ENCODE results near the gene NFIC. TPM values are rescaled to one million over a fixed set of nuclear protein-coding genes. Genes with fewer than 3 reads are reported as not detected.
"Not testable (repeated sequence)": the region's sequence is repeated elsewhere in the genome, so short reads cannot be mapped to it uniquely, and the experiment has no call there.

NFIC gene
- polyA plus RNA-seq, 3 donors from 2014 or later = 2.8 to 13.3 TPM; not detected in 1

DNA sequence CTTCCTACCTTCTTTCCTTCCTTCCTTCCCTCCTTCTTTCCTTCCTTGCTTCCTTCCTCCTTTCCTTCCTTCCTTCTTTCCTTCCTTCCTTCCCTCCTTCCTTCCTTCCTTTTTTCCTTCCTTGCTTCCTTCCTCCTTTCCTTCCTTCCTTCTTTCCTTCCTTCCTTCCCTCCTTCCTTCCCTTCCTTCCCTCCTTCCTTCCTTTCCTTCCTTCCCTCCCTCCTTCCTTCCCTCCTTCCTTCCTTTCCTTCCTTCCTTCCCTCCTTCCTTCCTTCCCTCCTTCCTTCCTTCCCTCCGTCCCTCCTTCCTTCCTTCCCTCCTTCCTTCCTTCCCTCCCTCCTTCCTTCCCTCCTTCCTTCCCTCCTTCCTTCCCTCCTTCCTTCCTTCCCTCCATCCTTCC, 34.2 kb upstream of the NFIC start:
- not testable (repeated sequence) for H3K27ac Mint-ChIP-seq; H3K9me3 Mint-ChIP-seq; DNase-seq; H3K36me3 Mint-ChIP-seq; H3K4me1 Mint-ChIP-seq; H3K4me3 Mint-ChIP-seq; H3K27me3 Mint-ChIP-seq (ENCODE audit: low read depth in 3 of 3)

DNA sequence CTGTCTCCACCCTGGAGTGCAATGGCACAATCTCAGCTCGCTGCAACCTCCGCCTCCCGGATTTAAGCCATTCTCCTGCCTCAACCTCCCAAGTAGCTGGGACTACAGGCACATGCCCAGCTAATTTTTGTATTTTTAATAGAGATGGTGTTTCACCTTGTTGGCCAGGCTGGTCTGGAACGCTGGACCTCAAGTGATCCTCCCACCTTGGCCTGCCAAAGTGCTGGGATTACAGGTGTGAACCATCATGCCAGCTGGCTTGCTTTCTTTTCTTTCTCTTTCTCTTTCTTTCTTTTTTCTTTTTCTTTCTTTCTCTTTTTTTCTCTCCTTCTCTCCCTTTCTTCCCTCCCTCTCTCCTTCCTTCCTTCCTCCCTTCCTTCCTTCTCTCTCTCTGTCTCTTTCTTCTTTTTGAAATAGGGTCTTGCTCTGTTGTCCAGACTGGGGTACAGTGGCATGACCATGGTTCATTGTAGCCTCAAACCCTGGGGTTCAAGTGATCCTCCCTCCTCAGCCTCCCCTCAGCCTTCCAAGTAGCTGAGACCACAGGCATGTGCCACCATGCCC, 33.3 kb upstream of the NFIC start:
- Mint-ChIP-seq H3K4me1 (no peaks in the 10 kb centered on the region), H3K4me3 (no peak overlapping the region), H3K36me3 (no peaks in the 10 kb centered on the region), H3K27ac (peak overlapping the region in 1 of 6 donors; percentile 35), H3K27me3 (ENCODE audit: low read depth in 3 of 3) (peaks cover 0 to 3% (median 3%) of the 10 kb centered on the region in 3 donors), H3K9me3 (no peaks in the 10 kb centered on the region)
- DNase-seq = no peak

GRCh38 chr19:3333662-3334061, 32.7 kb upstream of the NFIC start:
- H3K4me3 Mint-ChIP-seq = no peak overlapping the region
- no peaks in the 10 kb centered on the region for H3K9me3 Mint-ChIP-seq
- no peak overlapping the region for H3K27ac Mint-ChIP-seq
- peaks cover 0 to 3% (median 3%) of the 10 kb centered on the region in 3 donors for H3K27me3 Mint-ChIP-seq (ENCODE audit: low read depth in 3 of 3)
- no peaks in the 10 kb centered on the region for H3K36me3 Mint-ChIP-seq
- H3K4me1 Mint-ChIP-seq = peaks cover 0 to 4% of the 10 kb centered on the region in 2 donors
- DNase-seq = no peak

- H3K36me3 Mint-ChIP-seq, H3K27ac Mint-ChIP-seq: not testable (repeated sequence)
Measured at GRCh38 chr19:3334749-3335430, 31.5 kb upstream of the NFIC start.

DNA sequence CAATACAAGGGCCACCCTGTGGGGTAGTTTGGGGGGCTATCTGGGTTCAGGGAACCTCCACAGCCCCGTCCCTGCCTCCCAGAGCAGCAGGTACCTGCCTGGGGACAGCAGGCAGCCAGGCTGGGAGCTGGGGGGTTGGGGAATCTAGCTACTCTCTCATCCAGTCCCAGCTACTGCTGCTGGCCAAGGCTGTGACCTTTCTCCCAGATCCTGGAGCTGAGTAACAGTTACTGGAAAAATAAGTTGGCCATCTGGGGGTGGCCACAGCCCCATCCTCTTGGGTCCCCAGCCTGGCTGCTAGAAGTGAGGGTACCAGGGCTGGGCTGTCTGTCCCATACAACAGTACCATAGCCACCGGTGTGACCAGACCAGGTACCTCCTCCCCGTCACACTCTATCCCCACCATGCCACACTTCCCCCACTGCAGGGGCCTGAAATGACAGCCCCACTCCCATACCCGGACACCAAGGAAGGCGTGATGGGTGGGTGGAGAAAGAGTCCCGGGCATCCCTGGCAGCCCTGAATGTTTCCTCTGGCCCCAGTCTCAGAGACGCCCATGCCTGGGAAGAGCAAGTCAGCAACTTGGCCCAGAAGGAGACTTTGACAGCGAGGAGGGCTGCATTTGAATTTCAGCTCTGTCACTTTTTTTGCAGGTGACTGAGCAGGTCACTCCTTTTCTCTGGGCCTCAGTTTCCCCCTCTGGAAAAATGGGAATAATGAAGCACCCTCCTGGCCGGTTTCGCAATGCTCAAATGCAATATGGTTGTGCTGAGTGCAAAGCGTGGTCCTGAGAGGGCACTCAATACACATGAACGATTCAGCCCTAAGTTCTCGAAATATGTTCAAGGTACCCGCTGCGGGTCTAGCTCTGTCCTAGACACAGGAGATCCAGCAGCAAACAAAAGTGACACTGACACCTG, 30.7 kb upstream of the NFIC start:
- Mint-ChIP-seq H3K4me1 (peaks cover 0 to 11% of the 10 kb centered on the region in 2 donors), H3K36me3 (no peaks in the 10 kb centered on the region), H3K27ac (no peak overlapping the region)

More at GRCh38 chr19:3334749-3335430, 31.5 kb upstream of the NFIC start:
- not testable (repeated sequence) for H3K4me1 Mint-ChIP-seq; DNase-seq; H3K9me3 Mint-ChIP-seq; H3K4me3 Mint-ChIP-seq; H3K27me3 Mint-ChIP-seq (ENCODE audit: low read depth in 3 of 3)

DNA sequence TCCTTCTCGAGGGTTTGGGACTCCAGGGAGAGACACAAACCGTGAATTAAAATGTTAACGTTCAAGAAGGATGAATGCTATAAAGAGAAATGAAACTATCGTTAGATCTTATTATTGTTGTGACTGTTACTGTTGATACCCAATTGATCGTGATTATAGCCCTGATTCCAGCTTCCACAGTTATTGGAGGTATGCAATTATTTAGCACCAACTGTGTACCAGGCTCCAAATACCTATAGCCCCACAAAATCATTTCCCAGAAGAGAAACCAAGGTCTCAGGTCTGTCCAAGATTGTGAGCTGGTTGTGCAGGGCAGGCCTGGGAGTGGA, 30.1 kb upstream of the NFIC start:
- no peaks in the 10 kb centered on the region for H3K9me3 Mint-ChIP-seq
- no peak overlapping the region for H3K4me3 Mint-ChIP-seq
- no peak overlapping the region for H3K27ac Mint-ChIP-seq

More for the DNA sequence above, 30.7 kb upstream of the NFIC start:
- DNase-seq = no peak
- H3K4me3 Mint-ChIP-seq = no peak overlapping the region
- no peaks in the 10 kb centered on the region for H3K9me3 Mint-ChIP-seq
- H3K27me3 Mint-ChIP-seq (ENCODE audit: low read depth in 3 of 3) = peaks cover 0 to 3% (median 3%) of the 10 kb centered on the region in 3 donors

DNA sequence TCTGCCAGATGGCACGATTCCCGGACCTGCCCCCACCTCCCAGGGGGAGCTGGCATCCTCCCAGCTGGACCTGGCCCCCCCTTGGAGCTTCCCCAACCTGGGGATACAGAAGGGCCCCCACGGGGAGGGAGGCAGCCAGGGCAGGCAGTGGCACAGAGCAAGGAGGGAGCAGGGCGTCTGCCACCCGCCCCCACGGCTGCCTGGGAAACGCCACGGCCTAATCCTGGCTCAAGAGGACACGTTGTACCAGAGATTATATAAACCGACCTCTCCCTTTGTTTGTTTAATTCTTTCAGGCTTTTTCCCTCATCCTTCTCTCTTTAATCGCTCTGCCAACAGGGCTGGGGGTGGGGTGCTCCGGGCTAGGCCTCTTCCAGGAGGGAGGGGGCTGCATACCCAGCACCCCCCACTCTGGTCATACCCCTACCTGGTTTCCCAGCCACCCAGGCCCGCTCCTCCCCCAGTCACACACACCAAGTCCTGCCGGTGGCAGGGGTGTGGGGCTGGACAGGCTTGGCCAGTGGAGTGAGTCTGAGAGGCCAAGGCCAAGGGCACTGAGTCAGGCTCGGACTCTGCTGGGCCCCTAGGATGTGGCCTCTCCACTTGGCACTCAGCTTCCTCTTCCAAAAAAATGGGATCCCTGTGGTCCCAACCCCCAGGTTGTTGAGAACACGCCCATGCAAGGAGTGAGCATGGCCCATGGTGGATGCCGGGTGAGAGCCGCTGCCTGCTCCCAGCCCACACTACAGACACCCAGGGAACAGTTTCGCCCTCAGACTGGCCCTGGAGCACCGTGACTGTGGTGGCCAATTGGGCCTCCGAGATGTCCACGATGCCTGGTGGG, 29.5 kb upstream of the NFIC start:
- Mint-ChIP-seq H3K4me3 (no peak overlapping the region), H3K9me3 (no peaks in the 10 kb centered on the region), H3K27me3 (ENCODE audit: low read depth in 3 of 3) (peaks cover 0 to 3% (median 2%) of the 10 kb centered on the region in 3 donors), H3K36me3 (no peaks in the 10 kb centered on the region), H3K4me1 (peaks cover 0 to 11% of the 10 kb centered on the region in 2 donors), H3K27ac (no peak overlapping the region)
- DNase-seq = no peak

More for the DNA sequence above, 30.1 kb upstream of the NFIC start:
- peaks cover 0 to 3% (median 2%) of the 10 kb centered on the region in 3 donors for H3K27me3 Mint-ChIP-seq (ENCODE audit: low read depth in 3 of 3)
- DNase-seq = no peak
- peaks cover 0 to 11% of the 10 kb centered on the region in 2 donors for H3K4me1 Mint-ChIP-seq
- H3K36me3 Mint-ChIP-seq = no peaks in the 10 kb centered on the region

DNA sequence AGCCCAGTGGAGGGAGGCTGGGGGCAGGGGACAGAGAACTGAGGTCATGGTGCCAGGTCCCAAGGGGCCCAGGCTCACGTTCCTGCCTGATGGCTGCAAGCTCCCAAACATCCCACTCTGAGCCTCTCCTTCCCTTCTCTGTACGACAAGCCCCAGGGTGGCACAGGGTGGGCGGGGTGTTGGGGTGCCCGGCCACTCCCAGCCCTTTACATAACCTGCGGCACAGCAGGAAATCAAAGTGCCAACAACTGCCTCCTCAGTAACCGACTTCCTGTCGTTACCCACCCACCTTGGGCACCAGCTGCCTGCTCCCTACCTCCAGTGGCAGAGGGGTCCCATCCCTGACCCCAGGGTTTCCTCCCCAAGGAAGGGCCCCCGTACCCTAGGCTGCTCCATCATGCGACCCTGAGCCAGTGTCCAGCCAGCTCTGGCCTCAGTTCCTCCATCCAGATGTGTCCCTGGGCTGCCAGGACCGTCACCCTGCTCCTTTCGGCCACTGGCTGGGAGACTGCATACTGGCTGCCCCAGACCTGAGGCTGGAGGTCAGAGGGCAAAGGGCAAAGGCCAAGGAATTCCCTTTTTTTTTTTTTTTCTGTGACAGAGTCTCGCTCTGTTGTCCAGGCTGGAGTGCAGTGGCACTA, 27.7 kb upstream of the NFIC start:
- Mint-ChIP-seq H3K27ac (peak overlapping the region in 3 of 6 donors; percentile 34 to 77 (median 53)), H3K4me3 (peak overlapping the region; percentile 6 to 53 (median 42)), H3K36me3 (no peaks in the 10 kb centered on the region), H3K4me1 (peaks cover 0 to 12% of the 10 kb centered on the region in 2 donors), H3K27me3 (ENCODE audit: low read depth in 3 of 3) (peaks cover 0 to 3% (median 2%) of the 10 kb centered on the region in 3 donors), H3K9me3 (no peaks in the 10 kb centered on the region)
- DNase-seq = peak in 2 of 3 donors; percentile 26 to 44

GRCh38 chr19:3340340-3340739, 26.0 kb upstream of the NFIC start:
- no peak for DNase-seq
- H3K27ac Mint-ChIP-seq = no peak overlapping the region
- peaks cover 0 to 13% of the 10 kb centered on the region in 2 donors for H3K4me1 Mint-ChIP-seq
- no peak overlapping the region for H3K4me3 Mint-ChIP-seq
- H3K36me3 Mint-ChIP-seq = no peaks in the 10 kb centered on the region
- no peaks in the 10 kb centered on the region for H3K9me3 Mint-ChIP-seq
- peaks cover 0 to 3% (median 2%) of the 10 kb centered on the region in 3 donors for H3K27me3 Mint-ChIP-seq (ENCODE audit: low read depth in 3 of 3)

GRCh38 chr19:3342246-3342645, 24.1 kb upstream of the NFIC start:
- no peaks in the 10 kb centered on the region for H3K27me3 Mint-ChIP-seq (ENCODE audit: low read depth in 3 of 3)
- H3K27ac Mint-ChIP-seq = no peak overlapping the region
- H3K4me1 Mint-ChIP-seq = peaks cover 0 to 13% of the 10 kb centered on the region in 2 donors
- H3K4me3 Mint-ChIP-seq = no peak overlapping the region
- H3K9me3 Mint-ChIP-seq = no peaks in the 10 kb centered on the region
- no peaks in the 10 kb centered on the region for H3K36me3 Mint-ChIP-seq
- no peak for DNase-seq

GRCh38 chr19:3342962-3343361, 23.4 kb upstream of the NFIC start:
- not testable (repeated sequence) for H3K27me3 Mint-ChIP-seq (ENCODE audit: low read depth in 3 of 3); H3K9me3 Mint-ChIP-seq; H3K36me3 Mint-ChIP-seq; H3K27ac Mint-ChIP-seq; DNase-seq
- Mint-ChIP-seq H3K4me3 (peak overlapping the region in 1 of 5 donors; percentile 26), H3K4me1 (peaks cover 0 to 13% of the 10 kb centered on the region in 2 donors)

DNA sequence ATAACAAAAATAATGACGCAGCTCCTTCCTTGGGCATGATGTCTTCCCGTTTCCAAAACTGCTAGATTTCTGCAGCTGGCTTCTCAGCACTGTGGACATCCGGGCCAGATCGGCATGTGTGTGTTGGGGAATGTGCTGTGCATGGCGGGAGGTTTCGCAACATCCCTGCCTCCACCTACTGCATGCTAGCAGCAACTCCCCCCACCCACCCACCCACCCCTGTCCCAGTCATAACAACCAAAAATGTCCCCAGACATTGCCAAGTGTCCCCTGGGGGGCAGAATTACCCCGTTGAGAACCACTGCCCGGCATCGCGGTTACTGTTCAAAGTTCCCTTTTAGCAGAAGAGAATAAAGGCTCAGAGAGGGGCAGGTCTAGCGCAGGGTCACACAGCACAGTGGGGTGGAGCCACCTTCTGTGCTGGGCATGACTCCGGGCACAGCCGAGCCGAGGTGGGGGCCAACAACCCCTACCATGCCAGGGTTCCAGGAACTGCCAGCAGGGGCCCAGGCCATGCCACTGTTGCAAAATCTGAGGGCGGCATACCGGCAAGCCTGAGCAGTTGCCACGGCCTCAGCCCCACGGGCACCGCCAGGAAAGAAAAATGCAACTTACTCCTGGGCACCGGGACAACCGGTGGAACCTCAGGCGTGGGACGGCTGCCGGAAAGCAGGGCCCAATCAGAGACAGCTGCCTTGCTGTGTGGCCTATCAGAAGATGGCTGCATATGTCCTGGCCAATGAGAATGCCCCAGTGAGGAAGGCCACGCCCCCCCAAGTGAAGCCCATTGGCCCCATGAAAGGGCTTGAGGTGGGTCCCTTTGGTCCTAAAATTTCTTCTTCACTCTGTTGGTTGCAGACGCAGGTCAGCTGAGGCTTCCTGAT, 22.5 kb upstream of the NFIC start:
- Mint-ChIP-seq H3K9me3 (no peaks in the 10 kb centered on the region), H3K4me3 (peak overlapping the region in 1 of 5 donors; percentile 68)

More for the DNA sequence above, 22.5 kb upstream of the NFIC start:
- DNase-seq = peak in 2 of 3 donors; percentile 16 to 37
- Mint-ChIP-seq H3K27ac (no peak overlapping the region), H3K36me3 (no peaks in the 10 kb centered on the region), H3K4me1 (peaks cover 0 to 7% of the 10 kb centered on the region in 2 donors), H3K27me3 (ENCODE audit: low read depth in 3 of 3) (peaks cover 0 to 2% (median 0%) of the 10 kb centered on the region in 3 donors)

Data from immature natural killer cell (primary cell).